AG09309 (cell line): ENCODE data around the gene LRRC8A.

Source experiments
- DNase-seq: peaks from one replicate; pipeline ENCODE4 v3.0.0-alpha.2; 2010; ENCODE audit warnings: low read depth
- H3K4me3 ChIP-seq: 2 replicates; pipeline ENCODE4 v1.5.1; 2011; ENCODE audit warnings: mild to moderate bottlenecking, low read depth, low read length, moderate library complexity; ENCODE audit not compliant: control insufficient read depth
- TF ChIP-seq, protein P1 (sequence below): IDR thresholded peaks from 2 replicates; pipeline ENCODE4 v1.5.1; 2011; ENCODE audit warnings: mild to moderate bottlenecking, low read depth, low read length, inconsistent platforms; ENCODE audit not compliant: insufficient read depth, control insufficient read depth; ENCODE audit errors: missing control alignments

Gene LRRC8A

GRCh38 chr9:128887914-128888350 lies 6.0 kb downstream of the LRRC8A start:
- H3K4me3 ChIP-seq = no peak overlapping the region
- DNase-seq = no peak
- TF ChIP-seq, protein P1, sequence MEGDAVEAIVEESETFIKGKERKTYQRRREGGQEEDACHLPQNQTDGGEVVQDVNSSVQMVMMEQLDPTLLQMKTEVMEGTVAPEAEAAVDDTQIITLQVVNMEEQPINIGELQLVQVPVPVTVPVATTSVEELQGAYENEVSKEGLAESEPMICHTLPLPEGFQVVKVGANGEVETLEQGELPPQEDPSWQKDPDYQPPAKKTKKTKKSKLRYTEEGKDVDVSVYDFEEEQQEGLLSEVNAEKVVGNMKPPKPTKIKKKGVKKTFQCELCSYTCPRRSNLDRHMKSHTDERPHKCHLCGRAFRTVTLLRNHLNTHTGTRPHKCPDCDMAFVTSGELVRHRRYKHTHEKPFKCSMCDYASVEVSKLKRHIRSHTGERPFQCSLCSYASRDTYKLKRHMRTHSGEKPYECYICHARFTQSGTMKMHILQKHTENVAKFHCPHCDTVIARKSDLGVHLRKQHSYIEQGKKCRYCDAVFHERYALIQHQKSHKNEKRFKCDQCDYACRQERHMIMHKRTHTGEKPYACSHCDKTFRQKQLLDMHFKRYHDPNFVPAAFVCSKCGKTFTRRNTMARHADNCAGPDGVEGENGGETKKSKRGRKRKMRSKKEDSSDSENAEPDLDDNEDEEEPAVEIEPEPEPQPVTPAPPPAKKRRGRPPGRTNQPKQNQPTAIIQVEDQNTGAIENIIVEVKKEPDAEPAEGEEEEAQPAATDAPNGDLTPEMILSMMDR = no peak

DNA sequence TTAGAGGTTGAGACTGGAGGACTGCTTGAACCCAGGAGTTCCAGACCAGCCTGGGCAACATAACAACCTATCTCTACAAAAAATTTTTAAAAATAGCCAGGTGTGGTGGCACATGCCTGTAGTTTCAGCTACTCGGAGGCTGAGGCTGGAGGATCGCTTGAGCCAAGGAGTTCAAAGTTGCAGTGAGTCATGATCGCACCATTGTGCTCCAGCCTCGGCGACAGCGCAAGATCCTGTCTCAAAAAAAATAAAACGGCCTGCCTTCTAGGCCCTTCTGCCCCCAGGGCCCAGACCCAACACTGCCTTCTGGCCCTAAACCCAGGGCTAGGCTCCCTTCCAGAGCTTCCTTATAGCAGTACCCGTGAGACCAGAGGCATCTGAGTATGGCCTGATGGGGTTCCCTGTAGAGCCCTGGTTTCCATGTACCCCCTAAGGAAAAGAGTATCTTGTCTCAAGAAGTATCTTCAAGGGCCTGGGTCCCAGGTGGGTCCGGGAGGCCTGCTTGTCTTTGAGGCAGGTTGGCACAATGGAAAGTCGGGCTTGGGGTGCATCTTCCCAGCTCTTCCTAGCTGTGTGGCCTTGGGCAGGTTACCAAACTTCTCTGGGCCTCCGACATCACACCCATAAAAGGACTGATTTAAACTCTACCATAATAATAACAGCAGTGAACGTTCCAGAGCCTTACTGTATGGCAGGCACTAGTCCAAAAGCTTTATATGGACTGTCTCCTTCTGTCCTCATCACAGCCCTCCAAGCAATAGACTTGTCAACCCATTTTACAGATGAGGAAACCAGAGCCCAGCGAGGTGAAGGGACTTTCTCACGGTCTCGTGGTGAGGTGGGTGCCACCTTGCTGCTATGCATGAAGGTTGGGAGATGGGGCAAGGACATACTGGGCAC lies 9.6 kb downstream of the LRRC8A start:
- H3K4me3 ChIP-seq = no peak overlapping the region
- TF ChIP-seq, protein P1 = no peak
- no peak for DNase-seq

- H3K4me3 ChIP-seq = peak overlapping the region; percentile 21
- no peak for DNase-seq
- TF ChIP-seq, protein P1 = no peak
These were observed 10.4 kb downstream of the LRRC8A start for GRCh38 chr9:128892221-128892921.

DNA sequence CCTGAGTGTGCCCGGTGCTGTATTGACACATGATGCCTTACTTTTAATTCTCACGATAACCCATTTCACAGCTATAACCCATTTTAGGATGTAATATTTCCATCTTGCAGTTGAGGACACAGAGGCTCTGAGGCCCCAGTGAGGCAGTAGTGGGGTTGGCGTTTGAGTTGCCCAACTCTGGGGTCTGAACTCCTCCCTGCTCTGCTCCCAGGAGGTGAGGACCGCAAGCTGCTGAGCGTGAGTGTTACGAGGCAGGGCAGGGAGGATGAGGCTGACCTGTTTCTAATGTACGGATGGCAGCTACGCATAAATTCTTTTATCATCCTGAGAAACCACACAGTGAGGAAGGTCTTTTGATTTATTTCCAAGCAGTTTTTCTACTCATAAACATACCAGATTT lies 11.4 kb downstream of the LRRC8A start:
- no peak overlapping the region for H3K4me3 ChIP-seq
- DNase-seq = no peak
- TF ChIP-seq, protein P1 = no peak

- no peak overlapping the region for H3K4me3 ChIP-seq
- TF ChIP-seq, protein P1 = no peak
- no peak for DNase-seq
These were observed 12.8 kb downstream of the LRRC8A start for GRCh38 chr9:128894764-128895163.

DNA sequence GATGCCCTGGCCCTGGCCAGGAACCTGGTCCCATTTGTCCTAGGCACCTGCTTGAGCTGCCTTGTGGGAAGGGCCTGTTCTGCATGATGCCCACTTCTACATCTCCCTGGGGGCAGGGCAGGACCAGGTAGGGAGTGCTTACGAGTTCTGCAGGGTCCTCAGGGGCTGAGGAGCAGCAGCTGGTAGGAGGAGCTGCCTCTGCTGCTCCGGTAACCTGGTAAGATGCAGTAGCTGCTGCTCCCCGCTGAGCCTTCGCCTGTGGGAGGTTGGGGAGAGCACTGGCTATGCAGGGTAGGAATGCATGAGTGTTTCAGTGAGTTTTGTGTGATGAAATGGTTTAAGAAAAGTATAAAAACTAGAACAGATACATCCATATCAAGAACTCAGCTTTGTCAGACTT lies 13.6 kb downstream of the LRRC8A start:
- H3K4me3 ChIP-seq = no peak overlapping the region
- TF ChIP-seq, protein P1 = no peak
- DNase-seq = no peak
